SU-DHL-6 (cell line): Measurements from ENCODE around the gene RNF186.

Experiments used
- EZH2phosphoT487 ChIP-seq: fragments of 200-600 bp; sonication (generic), shearing (Covaris generic); conservative IDR thresholded peaks from 2 replicates; pipeline ENCODE4 v1.6.1; 2018; ENCODE audit warnings: mild to moderate bottlenecking, antibody characterized with exemption, low read length, moderate library complexity, mixed read lengths
- TF ChIP-seq, protein P1 (sequence below): fragments of 200-600 bp; sonication (generic); IDR thresholded peaks from one replicate; pipeline ENCODE4 v1.5.1; 2017; ENCODE audit warnings: antibody characterized with exemption, mild to moderate bottlenecking, low read length, moderate library complexity; ENCODE audit not compliant: insufficient read depth, poor library complexity, severe bottlenecking

DNA sequence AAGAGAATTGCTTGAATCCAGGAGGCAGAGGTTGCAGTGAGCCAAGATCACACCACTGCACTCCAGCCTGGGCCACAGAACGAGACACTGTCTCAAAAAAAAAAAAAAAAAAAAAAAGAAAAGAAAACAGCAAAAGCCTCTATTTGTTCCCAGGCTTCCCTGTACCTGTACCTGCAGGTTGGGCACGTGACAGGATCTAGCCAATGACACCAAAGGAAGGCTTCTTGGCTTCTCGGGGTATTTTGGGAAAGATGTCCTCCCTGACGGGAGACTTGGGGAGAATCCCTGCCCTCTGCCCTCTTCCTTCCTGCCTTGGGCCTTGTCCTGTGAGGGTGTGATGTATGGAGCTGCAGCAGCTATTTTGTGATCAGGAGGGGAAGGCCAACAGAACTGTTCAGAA is 38.1 kb downstream of the RNF186 start:
- TF ChIP-seq, protein P1, sequence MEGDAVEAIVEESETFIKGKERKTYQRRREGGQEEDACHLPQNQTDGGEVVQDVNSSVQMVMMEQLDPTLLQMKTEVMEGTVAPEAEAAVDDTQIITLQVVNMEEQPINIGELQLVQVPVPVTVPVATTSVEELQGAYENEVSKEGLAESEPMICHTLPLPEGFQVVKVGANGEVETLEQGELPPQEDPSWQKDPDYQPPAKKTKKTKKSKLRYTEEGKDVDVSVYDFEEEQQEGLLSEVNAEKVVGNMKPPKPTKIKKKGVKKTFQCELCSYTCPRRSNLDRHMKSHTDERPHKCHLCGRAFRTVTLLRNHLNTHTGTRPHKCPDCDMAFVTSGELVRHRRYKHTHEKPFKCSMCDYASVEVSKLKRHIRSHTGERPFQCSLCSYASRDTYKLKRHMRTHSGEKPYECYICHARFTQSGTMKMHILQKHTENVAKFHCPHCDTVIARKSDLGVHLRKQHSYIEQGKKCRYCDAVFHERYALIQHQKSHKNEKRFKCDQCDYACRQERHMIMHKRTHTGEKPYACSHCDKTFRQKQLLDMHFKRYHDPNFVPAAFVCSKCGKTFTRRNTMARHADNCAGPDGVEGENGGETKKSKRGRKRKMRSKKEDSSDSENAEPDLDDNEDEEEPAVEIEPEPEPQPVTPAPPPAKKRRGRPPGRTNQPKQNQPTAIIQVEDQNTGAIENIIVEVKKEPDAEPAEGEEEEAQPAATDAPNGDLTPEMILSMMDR, result no peak
- no peak for TF ChIP-seq EZH2phosphoT487
